Activated T-cell treated with anti-CD3 and anti-CD28 coated beads for 24 hours (primary cell): ENCODE data around the gene SYNGR4.
"Not testable (repeated sequence)": the region's sequence is repeated elsewhere in the genome, so short reads cannot be mapped to it uniquely, and the experiment has no call there.

Experiments used
- DNase-seq: peaks from one replicate; pipeline ENCODE4 v3.0.0-alpha.2; 2020; ENCODE audit warnings: low read depth

SYNGR4 gene

GRCh38 chr19:48363810-48364597 lies at the start of gene SYNGR4, which contains the start of gene TMEM143:
SYNGR4 (plus strand) TSS chr19:48364367; CDS start chr19:48365843, 1,476 bp downstream.
TMEM143 (minus strand) TSS chr19:48363940; CDS start chr19:48363920, 20 bp downstream.
- DNase-seq = peak; percentile 96

GRCh38 chr19:48315712-48316111 lies 48.5 kb upstream of the SYNGR4 start:
- DNase-seq = no peak

GRCh38 chr19:48317708-48317960 lies 46.5 kb upstream of the SYNGR4 start:
- DNase-seq = not testable (repeated sequence)

GRCh38 chr19:48318286-48318987 lies 45.7 kb upstream of the SYNGR4 start:
- no peak for DNase-seq

GRCh38 chr19:48319647-48320541 lies 44.3 kb upstream of the SYNGR4 start:
- DNase-seq = peak; percentile 69

- DNase-seq = peak; percentile 91
Measured at GRCh38 chr19:48321372-48321621, 42.9 kb upstream of the SYNGR4 start.

- peak; percentile 97 for DNase-seq
Measured at GRCh38 chr19:48321622-48322591, 42.3 kb upstream of the SYNGR4 start.

- DNase-seq = peak; percentile 81
Measured at GRCh38 chr19:48325265-48325910, 38.8 kb upstream of the SYNGR4 start, which contains the start of gene EMP3. EMP3 (plus strand) TSS chr19:48325552; CDS start chr19:48326845, 1,293 bp downstream.

- peak; percentile 42 for DNase-seq
Measured at GRCh38 chr19:48329167-48329891, 34.8 kb upstream of the SYNGR4 start.

- peak; percentile 74 for DNase-seq
Measured at GRCh38 chr19:48330012-48330681, 34.0 kb upstream of the SYNGR4 start.

- DNase-seq = no peak
Measured at GRCh38 chr19:48332351-48332661, 31.9 kb upstream of the SYNGR4 start.

GRCh38 chr19:48332662-48333466 lies 31.3 kb upstream of the SYNGR4 start:
- DNase-seq = peak; percentile 88

GRCh38 chr19:48333467-48334384 lies 30.4 kb upstream of the SYNGR4 start:
- DNase-seq = peak; percentile 89

GRCh38 chr19:48338253-48338755 lies 25.9 kb upstream of the SYNGR4 start:
- DNase-seq = no peak

- DNase-seq = no peak
Measured at GRCh38 chr19:48338802-48339503, 25.2 kb upstream of the SYNGR4 start.

GRCh38 chr19:48340995-48341394 lies 23.2 kb upstream of the SYNGR4 start:
- no peak for DNase-seq
